K562 (cell line): ENCODE measurements around the gene RHBDF2. TPM values are rescaled to one million over a fixed set of nuclear protein-coding genes. Genes with fewer than 3 reads are reported as not detected.

Experiments used
- ATAC-seq: fragments of 200-7000 bp; cut with Tn5 transposase; 3 replicates; pipeline ENCODE4 v1.9.1; 2020; ENCODE audit warnings: moderate library complexity
- BruUV-seq: library from RNA; stranded (reverse); fragments of 400-500 nt; replicated peaks from 2 replicates; lab custom pipeline; 2021; lab: Mats Ljungman, UMichigan
- CTCF ChIA-PET: fragments of 300-600 bp; formaldehyde crosslinking; extraction: SDS; loops from one replicate; lab custom pipeline; 2021; ENCODE audit warnings: low intra/inter-chr PET ratio; lab: Yijun Ruan, JAX
- POLR2A ChIA-PET: fragments of 300-600, 350-650 bp; sonication (Branson Sonifier 250); formaldehyde crosslinking; extraction: SDS; loops from one replicate; lab custom pipeline; 2021; ENCODE audit warnings: antibody characterized with exemption, inconsistent platforms; lab: Yijun Ruan, JAX
- DNase-seq, 4 experiments: peaks; one replicate each; pipeline versions ENCODE4 v3.0.0 to v3.0.0-alpha.2; 2011 to 2018; ENCODE audit warnings: low spot score in 3 of 4, mixed read lengths in 3 of 4; ENCODE audit errors: extremely low read depth in 1 of 4
- FAIRE-seq: peaks from 2 replicates; lab custom pipeline; 2011; peaks lifted over from hg19 to GRCh38; lab: Jason Lieb, UNC
- H2AFZ ChIP-seq: 2 replicates; pipeline ENCODE4 v1.6.0; 2011; ENCODE audit warnings: low read depth, low read length, control low read depth, inconsistent platforms
- H3K27ac ChIP-seq: fragments of 200-600 bp; 3 replicates; pipeline ENCODE4 v1.8.0; 2011; ENCODE audit warnings: low read depth, mild to moderate bottlenecking, control low read depth, inconsistent platforms, low read length, moderate library complexity, mixed read lengths; ENCODE audit errors: extremely low read depth
- H3K27me3 ChIP-seq, 2 experiments: fragments of 300-600 bp in 1 of 2; 2 replicates in 1 of 2; 3 replicates in 1 of 2; pipeline versions ENCODE4 v1.6.0 to v1.8.0; 2011; ENCODE audit warnings: inconsistent platforms in 2 of 2, low read length in 2 of 2, mild to moderate bottlenecking in 1 of 2, mixed read lengths in 1 of 2, moderate library complexity in 1 of 2; ENCODE audit not compliant: control insufficient read depth in 2 of 2, insufficient read depth in 2 of 2
- H3K36me3 ChIP-seq: fragments of 300-600 bp; 3 replicates; pipeline ENCODE4 v1.8.0; 2011; ENCODE audit warnings: mild to moderate bottlenecking, low read length, inconsistent platforms; ENCODE audit not compliant: control insufficient read depth, insufficient read depth
- H3K4me1 ChIP-seq, 2 experiments: fragments of 200-600 bp in 1 of 2; replicated peaks in 1 of 2; 2 replicates in 1 of 2; 3 replicates in 1 of 2; pipeline versions ENCODE4 v1.5.1 to v1.8.0; 2011; ENCODE audit warnings: inconsistent platforms in 2 of 2, low read length in 2 of 2, mild to moderate bottlenecking in 1 of 2, mixed read lengths in 1 of 2, moderate library complexity in 1 of 2; ENCODE audit not compliant: control insufficient read depth in 2 of 2, insufficient read depth in 2 of 2
- H3K4me2 ChIP-seq: 2 replicates; pipeline ENCODE4 v1.6.1; 2011; ENCODE audit warnings: low read length, control low read depth, inconsistent platforms, mixed read lengths; ENCODE audit not compliant: insufficient read depth
- H3K4me3 ChIP-seq: fragments of 200-600 bp; sonication (generic), shearing (Covaris generic); 2 replicates; pipeline ENCODE4 v1.5.1; 2016; ENCODE audit warnings: control low read depth, inconsistent platforms
- H3K79me2 ChIP-seq: fragments of 200-600 bp; 3 replicates; pipeline ENCODE4 v1.8.0; 2011; ENCODE audit warnings: low read length, inconsistent platforms; ENCODE audit not compliant: control insufficient read depth, insufficient read depth
- H3K9ac ChIP-seq, 2 experiments: 2 replicates each; pipeline versions ENCODE4 v1.6.0 to v1.6.1; 2011; ENCODE audit warnings: low read depth in 2 of 2, low read length in 2 of 2, control low read depth in 1 of 2, inconsistent platforms in 1 of 2, mild to moderate bottlenecking in 1 of 2, mixed read lengths in 1 of 2; ENCODE audit not compliant: insufficient read depth in 1 of 2
- H3K9me1 ChIP-seq: one replicate; pipeline ENCODE4 v1.6.0; 2011; ENCODE audit warnings: inconsistent platforms, mild to moderate bottlenecking, low read length, moderate library complexity; ENCODE audit not compliant: control insufficient read depth, insufficient read depth
- H3K9me3 ChIP-seq: replicated peaks from 2 replicates; pipeline ENCODE4 v1.5.1; 2011; ENCODE audit warnings: low read depth, low read length, inconsistent platforms; ENCODE audit not compliant: control insufficient read depth, insufficient read depth
- H4K20me1 ChIP-seq: replicated peaks from 2 replicates; pipeline ENCODE4 v1.6.1; 2011; ENCODE audit warnings: low read length, inconsistent platforms, mixed read lengths; ENCODE audit not compliant: control insufficient read depth, insufficient read depth
- ATF1 ChIP-seq, 2 experiments: fragments of 450-650 bp in 1 of 2; IDR thresholded peaks; 2 replicates each; pipeline ENCODE4 v1.6.1; 2016; ENCODE audit warnings: missing compliant biosample characterization in 1 of 2, missing genetic modification characterization in 1 of 2
- ATF3 ChIP-seq, 2 experiments: fragments of 450-650 bp in 1 of 2; sonication (generic) in 1 of 2; formaldehyde crosslinking in 1 of 2; IDR thresholded peaks in 1 of 2; conservative IDR thresholded peaks in 1 of 2; 2 replicates each; pipeline versions ENCODE4 v1.6.1 to v1.8.1; 2016 to 2023; ENCODE audit warnings: mild to moderate bottlenecking in 2 of 2, moderate library complexity in 2 of 2, inconsistent platforms in 1 of 2, missing genetic modification reagents in 1 of 2
- ATF7 ChIP-seq: fragments of 450-650 bp; IDR thresholded peaks from 2 replicates; pipeline ENCODE4 v1.7.1; 2014; ENCODE audit warnings: mild to moderate bottlenecking, moderate library complexity
- CTBP1 ChIP-seq: fragments of 450-650 bp; IDR thresholded peaks from 2 replicates; pipeline ENCODE4 v1.6.1; 2016; ENCODE audit warnings: borderline replicate concordance
- CXXC5 ChIP-seq: fragments of 250-450 bp; sonication (Bioruptor Pico); IDR thresholded peaks from 2 replicates; pipeline ENCODE4 v1.8.0; 2022; ENCODE audit warnings: inconsistent platforms, mild to moderate bottlenecking, moderate library complexity
- E2F6 ChIP-seq, 2 experiments: IDR thresholded peaks; 2 replicates each; pipeline ENCODE4 v1.6.1; 2011; ENCODE audit warnings: borderline replicate concordance in 1 of 2, control low read depth in 1 of 2, low read depth in 1 of 2, low read length in 1 of 2, mild to moderate bottlenecking in 1 of 2, mixed read lengths in 1 of 2, moderate library complexity in 1 of 2; ENCODE audit not compliant: insufficient read depth in 1 of 2, insufficient read length in 1 of 2, poor library complexity in 1 of 2, severe bottlenecking in 1 of 2; ENCODE audit errors: extremely low read depth in 1 of 2
- ELF4 ChIP-seq: fragments of 450-650 bp; formaldehyde crosslinking; IDR thresholded peaks from 2 replicates; pipeline ENCODE4 v1.4.0; 2022; ENCODE audit warnings: missing genetic modification characterization
- ETV1 ChIP-seq: fragments of 450-650 bp; conservative IDR thresholded peaks from 2 replicates; pipeline ENCODE4 v1.6.1; 2016; ENCODE audit warnings: missing genetic modification characterization, control low read depth, low read depth, missing compliant biosample characterization
- MLLT1 ChIP-seq, 2 experiments: fragments of 450-650 bp; IDR thresholded peaks; 2 replicates each; pipeline ENCODE4 v1.6.1; 2016
- NRF1 ChIP-seq, 2 experiments: fragments of 450-650 bp; IDR thresholded peaks in 1 of 2; conservative IDR thresholded peaks in 1 of 2; 2 replicates each; pipeline ENCODE4 v1.6.1; 2014; ENCODE audit warnings: mild to moderate bottlenecking in 2 of 2
- RAD21 ChIP-seq, 2 experiments: fragments of 250-450 bp in 1 of 2; fragments of 450-650 bp in 1 of 2; sonication (Bioruptor Pico) in 1 of 2; formaldehyde crosslinking in 1 of 2; IDR thresholded peaks in 1 of 2; conservative IDR thresholded peaks in 1 of 2; 2 replicates each; pipeline versions ENCODE4 v1.4.0 to v1.8.0; 2020 to 2022; ENCODE audit warnings: mild to moderate bottlenecking in 2 of 2, moderate library complexity in 1 of 2
- ZNF561 ChIP-seq: fragments of 450-650 bp; formaldehyde crosslinking; conservative IDR thresholded peaks from 2 replicates; pipeline ENCODE4 v1.4.0; 2020; ENCODE audit warnings: mild to moderate bottlenecking, moderate library complexity
- WGBS: fragments of 100-300 bp; shearing (Covaris generic); methylation state at CpG from one replicate; pipeline ENCODE4 v1.1.6; 2016; ENCODE audit warnings: low coverage, mixed read lengths; ENCODE audit not compliant: insufficient coverage; ENCODE audit errors: missing lambda C conversion rate; 5-methylcytosine and 5-hydroxymethylcytosine counted together
- in situ Hi-C: fragments of 300-500 bp; cut with MboI; formaldehyde crosslinking; loops from 4 replicates; pipeline ENCODE4 v1.15.0; 2018; ENCODE audit warnings: inconsistent platforms, mixed read lengths
- intact Hi-C: fragments of 100-400 bp; cut with micrococcal nuclease; formaldehyde crosslinking; loops from 2 replicates; pipeline ENCODE4 v1.14.2; 2022
- polyA plus RNA-seq, 8 experiments: library from polyadenylated mRNA; depleted of rRNA in 4 of 8; stranded (reverse) in 5 of 8; unstranded in 3 of 8; fragments of >200 nt; fragmentation: Nextera tagmentation in 2 of 8; fragmentation: Illumina TruSeq in 1 of 8; extraction: Ambion mirVana in 2 of 8; extraction: Trizol in 1 of 8; gene quantifications; 2 replicates each; pipeline versions ENCODE4 v1.2.1 to v1.2.3, GENCODE V29; 2011 to 2014; ENCODE audit warnings: inconsistent platforms in 1 of 8, missing spikeins in 1 of 8
- total RNA-seq, 7 experiments: library from RNA; depleted of rRNA in 6 of 7; stranded (reverse); fragments of >200 nt in 6 of 7; fragmentation: Illumina TruSeq in 2 of 7; extraction: Trizol in 2 of 7; gene quantifications; 2 replicates each; pipeline versions ENCODE4 v1.2.1 to v1.2.3, GENCODE V29; 2011 to 2021; ENCODE audit warnings: low replicate concordance in 1 of 7

Gene RHBDF2
- total and polyA plus RNA-seq, 9 of the 15 experiments (the other 6 are each of a cell fraction or from before 2014, with no cell fraction given), result 0.04 to 2.8 (median 1.1) TPM

- POLR2A ChIA-PET, result interaction anchor here (0.5 to 0.8 kb wide), 4 partner anchors 14 to 375 kb away, joined by 3 to 5 read pairs (median 3); no protein-coding TSS in a partner anchor
- no peak overlapping the region for H3K4me2 ChIP-seq
- peaks cover 45 to 49% of the 10 kb centered on the region in 2 experiments for H3K4me1 ChIP-seq
Observed at GRCh38 chr17:76439314-76439928, 61.8 kb downstream of the RHBDF2 start.

More at GRCh38 chr17:76439314-76439928, 61.8 kb downstream of the RHBDF2 start:
- peak; percentile 76 for FAIRE-seq
- intact Hi-C loops, result no loop called here
- Histone ChIP-seq H3K9ac (no peak overlapping the region), H3K36me3 (peaks cover 12% of the 10 kb centered on the region; the same call in 2 of the 3 replicates), H3K9me1 (peaks cover 3% of the 10 kb centered on the region), H3K79me2 (peaks cover 90% of the 10 kb centered on the region), H3K27ac (no peak overlapping the region), H4K20me1 (peaks cover 10% of the 10 kb centered on the region; the same call in 1 of the 2 replicates), H3K9me3 (no peaks in the 10 kb centered on the region), H3K27me3 (no peaks in the 10 kb centered on the region), H2AFZ (no peak overlapping the region), H3K4me3 (no peak overlapping the region)
- WGBS, result 32% methylated on average over 6 of the region's 6 CpGs
- DNase-seq, result peak in 1 of 4 experiments; percentile 47
- TF ChIP-seq RAD21 (CRISPR knock-in tag; conservative IDR thresholded peaks at IDR 0.05 in 1 of 2, IDR thresholded peaks at IDR 0.05 in 1 of 2), result no peak
- no peak for TF ChIP-seq MLLT1 (IDR thresholded peaks at IDR 0.05)
- TF ChIP-seq ELF4 (CRISPR knock-in tag), result 0 out of 2 replicates have a peak, but pooled peaks have one; percentile 19
- TF ChIP-seq E2F6 (IDR thresholded peaks at IDR 0.05; ENCODE audit: borderline replicate concordance in 1 of 2, extremely low read depth in 1 of 2, insufficient read depth in 1 of 2, insufficient read length in 1 of 2, low read depth in 1 of 2, low read length in 1 of 2, poor library complexity in 1 of 2, severe bottlenecking in 1 of 2), result peak in 1 of 2 experiments; percentile 20
- no peak for TF ChIP-seq ZNF561
- TF ChIP-seq CXXC5 (CRISPR knock-in tag), result peak; percentile 27; the same call in 1 of the 2 replicates
- TF ChIP-seq NRF1 (conservative IDR thresholded peaks at IDR 0.05 in 1 of 2, IDR thresholded peaks at IDR 0.05 in 1 of 2), result peak; percentile 57 to 59
- TF ChIP-seq CTBP1, result peak; percentile 13; the same call in 1 of the 2 replicates
- peak; percentile 82 for TF ChIP-seq ATF3 (IDR thresholded peaks at IDR 0.05)
- no peak for TF ChIP-seq ATF3 (CRISPR knock-in tag; conservative IDR thresholded peaks at IDR 0.05)
- peak; percentile 69 for TF ChIP-seq ATF7
- TF ChIP-seq ETV1 (tag), result 0 out of 2 replicates have a peak, but pooled peaks have one; percentile 21
- TF ChIP-seq ATF1 (CRISPR knock-in tag; IDR thresholded peaks at IDR 0.05), result no peak
- peak; percentile 87 for TF ChIP-seq ATF1 (tag; IDR thresholded peaks at IDR 0.05)
- BruUV-seq, result no TSS peak
- ATAC-seq, result no peak; the same call in 2 of the 3 replicates
- CTCF ChIA-PET, result interaction anchor here (1.1 kb wide), 1 partner anchor 74 kb away, joined by 4 read pairs; no protein-coding TSS in a partner anchor
- in situ Hi-C loops, result no loop called here
